ENCODE data around the gene C2CD3. TPM values are rescaled to one million over a fixed set of nuclear protein-coding genes. Genes with fewer than 3 reads are reported as not detected.

Gene C2CD3
- total and polyA plus RNA-seq, 2 of the 4 experiments (the other 2 are of a cell fraction) = 11.1 to 19.2 TPM

- TF ChIP-seq MXI1 (IDR thresholded peaks at IDR 0.05; ENCODE audit: borderline replicate concordance, low read depth, low read length) = no peak
- TF ChIP-seq RAD21 (IDR thresholded peaks at IDR 0.05; ENCODE audit: low read length) = no peak
Measured at GRCh38 chr11:73972620-73973449, 198.0 kb downstream of the C2CD3 start (continued).

DNA sequence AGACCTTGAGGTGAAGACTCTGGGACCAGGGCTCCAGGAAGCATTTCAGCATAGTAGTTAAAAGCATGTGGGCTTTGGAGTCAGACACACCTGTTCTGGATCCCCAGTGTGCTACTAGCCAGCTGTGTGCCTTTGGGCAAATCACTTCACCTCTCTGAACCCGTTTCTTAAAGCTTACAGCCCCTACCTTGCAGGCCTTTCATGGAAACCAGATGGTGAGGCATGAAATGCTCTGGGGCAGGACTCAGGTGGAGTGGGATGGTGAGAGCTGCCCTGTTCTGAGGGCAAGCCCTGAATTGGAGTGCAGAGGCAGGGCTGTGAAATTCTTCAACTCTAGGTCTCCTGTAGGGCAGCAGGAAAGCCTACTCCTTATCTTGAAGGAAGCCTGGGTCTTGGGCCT, 198.6 kb downstream of the C2CD3 start:
- BruUV-seq (replicated peaks) = no TSS peak
- CTCF ChIA-PET = no interaction called here

More for the DNA sequence above, 198.6 kb downstream of the C2CD3 start:
- no peak overlapping the region for H2AK5ac ChIP-seq (ENCODE audit: low read depth, low read length)
- in situ Hi-C loops (cut with MboI; ENCODE audit: low sequenced_read_pairs) (no loop called here), dilution Hi-C loops (cut with HindIII; ENCODE audit: low sequenced_read_pairs, unreplicated experiment) (no loop called here), intact Hi-C loops (cut with micrococcal nuclease) (no loop called here)
- H3K27me3 ChIP-seq (ENCODE audit: control insufficient read depth, insufficient read depth, low read length) = no peaks in the 10 kb centered on the region
- WGBS, 2 experiments (ENCODE audit: extremely low coverage in 2 of 2, insufficient read length in 1 of 2) = no CpG with 5 or more reads among the region's 1 CpG
- no peak overlapping the region for H3K27ac ChIP-seq (ENCODE audit: insufficient read depth, low read length)
- H4K20me1 ChIP-seq (ENCODE audit: insufficient read depth, low read length) = no peaks in the 10 kb centered on the region
- no peak for DNase-seq
- H2BK120ac ChIP-seq (ENCODE audit: low read depth, low read length) = no peak overlapping the region
- no peak overlapping the region for H2BK5ac ChIP-seq (ENCODE audit: low read depth, low read length, poor library complexity, severe bottlenecking)
- no peak for ATAC-seq (ENCODE audit: low read depth)
- no peaks in the 10 kb centered on the region for H3K36me3 ChIP-seq (ENCODE audit: control insufficient read depth, insufficient read depth, low read length)
- no peaks in the 10 kb centered on the region for H3K9me3 ChIP-seq (ENCODE audit: control insufficient read depth, insufficient read depth, low read length)
- H2BK15ac ChIP-seq (ENCODE audit: low read depth, low read length) = no peak overlapping the region
- TF ChIP-seq MAFK (IDR thresholded peaks at IDR 0.05; ENCODE audit: low read depth, low read length) = no peak
- no peak for TF ChIP-seq MXI1 (IDR thresholded peaks at IDR 0.05; ENCODE audit: borderline replicate concordance, low read depth, low read length)
- TF ChIP-seq RCOR1 (IDR thresholded peaks at IDR 0.05; ENCODE audit: insufficient replicate concordance, low read length) = no peak
- TF ChIP-seq RAD21 (IDR thresholded peaks at IDR 0.05; ENCODE audit: low read length) = no peak
- TF ChIP-seq POLR2A (IDR thresholded peaks at IDR 0.05; ENCODE audit: low read depth, low read length) = no peak
- no peak for TF ChIP-seq MAZ (IDR thresholded peaks at IDR 0.05; ENCODE audit: borderline replicate concordance, low read depth, low read length)
- TF ChIP-seq USF2 (IDR thresholded peaks at IDR 0.05; ENCODE audit: low read depth, low read length) = no peak
- no peak for TF ChIP-seq FOS (IDR thresholded peaks at IDR 0.05; ENCODE audit: low read depth, low read length)
- TF ChIP-seq, protein P1, sequence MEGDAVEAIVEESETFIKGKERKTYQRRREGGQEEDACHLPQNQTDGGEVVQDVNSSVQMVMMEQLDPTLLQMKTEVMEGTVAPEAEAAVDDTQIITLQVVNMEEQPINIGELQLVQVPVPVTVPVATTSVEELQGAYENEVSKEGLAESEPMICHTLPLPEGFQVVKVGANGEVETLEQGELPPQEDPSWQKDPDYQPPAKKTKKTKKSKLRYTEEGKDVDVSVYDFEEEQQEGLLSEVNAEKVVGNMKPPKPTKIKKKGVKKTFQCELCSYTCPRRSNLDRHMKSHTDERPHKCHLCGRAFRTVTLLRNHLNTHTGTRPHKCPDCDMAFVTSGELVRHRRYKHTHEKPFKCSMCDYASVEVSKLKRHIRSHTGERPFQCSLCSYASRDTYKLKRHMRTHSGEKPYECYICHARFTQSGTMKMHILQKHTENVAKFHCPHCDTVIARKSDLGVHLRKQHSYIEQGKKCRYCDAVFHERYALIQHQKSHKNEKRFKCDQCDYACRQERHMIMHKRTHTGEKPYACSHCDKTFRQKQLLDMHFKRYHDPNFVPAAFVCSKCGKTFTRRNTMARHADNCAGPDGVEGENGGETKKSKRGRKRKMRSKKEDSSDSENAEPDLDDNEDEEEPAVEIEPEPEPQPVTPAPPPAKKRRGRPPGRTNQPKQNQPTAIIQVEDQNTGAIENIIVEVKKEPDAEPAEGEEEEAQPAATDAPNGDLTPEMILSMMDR (conservative IDR thresholded peaks at IDR 0.05; ENCODE audit: low read depth, low read length) = no peak
- TF ChIP-seq SMC3 (IDR thresholded peaks at IDR 0.05; ENCODE audit: low read depth, low read length) = no peak
- H4K91ac ChIP-seq (ENCODE audit: insufficient read depth, low read depth, low read length) = no peak overlapping the region
- no peak overlapping the region for H3K4me2 ChIP-seq (ENCODE audit: low read depth, low read length)
- no peak overlapping the region for H3K4ac ChIP-seq (ENCODE audit: low read depth, low read length)
- POLR2A ChIA-PET (ENCODE audit: unreplicated experiment) = no interaction called here
- no peak overlapping the region for H3K56ac ChIP-seq (ENCODE audit: extremely low read depth, insufficient read depth, low read length)
- no peak overlapping the region for H4K8ac ChIP-seq (ENCODE audit: low read depth in 2 of 2, low read length in 2 of 2)
- H4K5ac ChIP-seq (ENCODE audit: low read depth, low read length) = no peak overlapping the region
- no peak overlapping the region for H3K9ac ChIP-seq (ENCODE audit: low read depth, low read length)
- H3K23ac ChIP-seq (ENCODE audit: low read depth, low read length) = no peak overlapping the region
- H3K18ac ChIP-seq (ENCODE audit: low read depth, low read length) = no peak overlapping the region
- H2AK9ac ChIP-seq (replicated peaks; ENCODE audit: low read depth, low read length, poor library complexity) = no peak overlapping the region
- H3K4me3 ChIP-seq (ENCODE audit: insufficient read depth, low read depth, low read length) = no peak overlapping the region
- no peaks in the 10 kb centered on the region for H3K79me1 ChIP-seq (ENCODE audit: low read depth in 1 of 2, low read length in 2 of 2)
- H3K14ac ChIP-seq (replicated peaks; ENCODE audit: low read depth, low read length) = no peak overlapping the region
- no peaks in the 10 kb centered on the region for H3K4me1 ChIP-seq (ENCODE audit: control insufficient read depth, insufficient read depth, low read length)
- no peak overlapping the region for H2AFZ ChIP-seq (replicated peaks; ENCODE audit: low read length, poor library complexity)
- H3K9me1 ChIP-seq (ENCODE audit: insufficient read depth, low read length) = 0 out of 2 replicates have a peak, but pooled peaks cover 4% of the 10 kb centered on the region
- H2BK20ac ChIP-seq (ENCODE audit: low read depth, low read length) = no peak overlapping the region
